Measurements from ENCODE around the gene ASTL.

Gene ASTL

GRCh38 chr2:96184989-96185388 lies 46.7 kb upstream of the ASTL start:
- no peaks in the 10 kb centered on the region for H3K27me3 ChIP-seq (ENCODE audit: insufficient read depth, poor library complexity, severe bottlenecking)
- H3K4me3 ChIP-seq (replicated peaks; ENCODE audit: insufficient read depth, low read length) = no peak overlapping the region
- TF ChIP-seq REST (IDR thresholded peaks at IDR 0.05; ENCODE audit: insufficient replicate concordance, low read depth) (no peak), CTCF (IDR thresholded peaks at IDR 0.05; ENCODE audit: insufficient read depth, low read length) (no peak), POLR2AphosphoS5 (IDR thresholded peaks at IDR 0.05; ENCODE audit: low read depth) (no peak)
- DNase-seq (ENCODE audit: low read depth in 1 of 2, low spot score in 1 of 2) = no peak
- H3K27ac ChIP-seq (replicated peaks) = no peak overlapping the region

- no peak overlapping the region for H3K4me3 ChIP-seq (replicated peaks; ENCODE audit: insufficient read depth, low read length)
- no peak overlapping the region for H3K27ac ChIP-seq (replicated peaks)
- TF ChIP-seq POLR2AphosphoS5 (IDR thresholded peaks at IDR 0.05; ENCODE audit: low read depth) (peak; percentile 47; the same call in 1 of the 2 replicates), GABPA (IDR thresholded peaks at IDR 0.05; ENCODE audit: low read depth) (no peak), REST (IDR thresholded peaks at IDR 0.05; ENCODE audit: insufficient replicate concordance, low read depth) (no peak), SPI1 (IDR thresholded peaks at IDR 0.05; ENCODE audit: borderline replicate concordance, low read depth) (no peak)
- H3K27me3 ChIP-seq (ENCODE audit: insufficient read depth, poor library complexity, severe bottlenecking) = no peaks in the 10 kb centered on the region
- no peak for DNase-seq (ENCODE audit: low read depth in 1 of 2, low spot score in 1 of 2)
Observed at GRCh38 chr2:96184188-96184587, 45.9 kb upstream of the ASTL start.

- DNase-seq (ENCODE audit: low read depth in 1 of 2, low spot score in 1 of 2) = no peak
- TF ChIP-seq CTCF (IDR thresholded peaks at IDR 0.05; ENCODE audit: insufficient read depth, low read length) (no peak), POLR2AphosphoS5 (IDR thresholded peaks at IDR 0.05; ENCODE audit: low read depth) (no peak), SPI1 (IDR thresholded peaks at IDR 0.05; ENCODE audit: borderline replicate concordance, low read depth) (no peak), REST (IDR thresholded peaks at IDR 0.05; ENCODE audit: insufficient replicate concordance, low read depth) (no peak)
- Histone ChIP-seq H3K27ac (replicated peaks) (no peak overlapping the region), H3K27me3 (ENCODE audit: insufficient read depth, poor library complexity, severe bottlenecking) (no peaks in the 10 kb centered on the region), H3K4me3 (replicated peaks; ENCODE audit: insufficient read depth, low read length) (no peak overlapping the region)
Observed at GRCh38 chr2:96181529-96181928, 43.2 kb upstream of the ASTL start.

GRCh38 chr2:96180521-96180920 lies 42.2 kb upstream of the ASTL start:
- H3K4me3 ChIP-seq (replicated peaks; ENCODE audit: insufficient read depth, low read length) = no peak overlapping the region
- no peak overlapping the region for H3K27ac ChIP-seq (replicated peaks)
- no peak for TF ChIP-seq POLR2AphosphoS5 (IDR thresholded peaks at IDR 0.05; ENCODE audit: low read depth)
- TF ChIP-seq REST (IDR thresholded peaks at IDR 0.05; ENCODE audit: insufficient replicate concordance, low read depth) = no peak
- no peak for TF ChIP-seq SPI1 (IDR thresholded peaks at IDR 0.05; ENCODE audit: borderline replicate concordance, low read depth)
- TF ChIP-seq GABPA (IDR thresholded peaks at IDR 0.05; ENCODE audit: low read depth) = no peak
- no peak for DNase-seq (ENCODE audit: low read depth in 1 of 2, low spot score in 1 of 2)
- H3K27me3 ChIP-seq (ENCODE audit: insufficient read depth, poor library complexity, severe bottlenecking) = no peaks in the 10 kb centered on the region

Data from HL-60 (cell line).